SK-N-SH (cell line): Measurements from ENCODE around the gene WWP2. TPM values are rescaled to one million over a fixed set of nuclear protein-coding genes. Genes with fewer than 3 reads are reported as not detected.
"Not testable (repeated sequence)": the region's sequence is repeated elsewhere in the genome, so short reads cannot be mapped to it uniquely, and the experiment has no call there.

Experiments used
- CTCF ChIA-PET: fragments of 300-600, 350-600 bp; formaldehyde crosslinking; extraction: SDS; loops from one replicate; lab custom pipeline; 2021; lab: Yijun Ruan, JAX
- POLR2A ChIA-PET: fragments of 350-600 bp; sonication (Branson Sonifier 250); formaldehyde crosslinking; extraction: SDS; loops from one replicate; lab custom pipeline; 2020; ENCODE audit warnings: antibody characterized with exemption, inconsistent platforms; lab: Yijun Ruan, JAX
- DNase-seq: peaks from one replicate; pipeline ENCODE4 v3.0.0; 2012
- H2AFZ ChIP-seq: fragments of 200-600 bp; sonication (generic); 2 replicates; pipeline ENCODE4 v1.8.1; 2016; ENCODE audit warnings: antibody characterized with exemption, mild to moderate bottlenecking, low read depth
- H3F3A ChIP-seq: fragments of 200-600 bp; sonication (generic); replicated peaks from 2 replicates; pipeline ENCODE3; 2016; ENCODE audit warnings: antibody characterized with exemption, mild to moderate bottlenecking; ENCODE audit not compliant: insufficient read depth
- H3K27ac ChIP-seq, 2 experiments: fragments of 200-500 bp in 1 of 2; fragments of 200-600 bp in 1 of 2; sonication (Bioruptor generic) in 1 of 2; sonication (generic), shearing (Covaris generic) in 1 of 2; 2 replicates each; pipeline versions ENCODE4 v1.5.1 to v1.6.1; 2014 to 2016; ENCODE audit warnings: low read depth in 2 of 2, inconsistent platforms in 1 of 2, low read length in 1 of 2, mild to moderate bottlenecking in 1 of 2, mixed read lengths in 1 of 2
- H3K27me3 ChIP-seq: fragments of 200-600 bp; sonication (generic), shearing (Covaris generic); 2 replicates; pipeline ENCODE4 v1.6.1; 2016; ENCODE audit warnings: mixed run types; ENCODE audit not compliant: insufficient read depth
- H3K36me3 ChIP-seq, 2 experiments: fragments of 200-500 bp in 1 of 2; fragments of 200-600 bp in 1 of 2; sonication (Bioruptor generic) in 1 of 2; sonication (generic) in 1 of 2; replicated peaks in 1 of 2; 2 replicates each; pipeline versions ENCODE3 to v1.5.1; 2014 to 2016; ENCODE audit warnings: low read length in 1 of 2, mild to moderate bottlenecking in 1 of 2; ENCODE audit not compliant: insufficient read depth in 2 of 2, control insufficient read depth in 1 of 2
- H3K4me1 ChIP-seq, 2 experiments: fragments of 200-500 bp in 1 of 2; fragments of 200-600 bp in 1 of 2; sonication (Bioruptor generic) in 1 of 2; sonication (generic), shearing (Covaris generic) in 1 of 2; 2 replicates each; pipeline versions ENCODE4 v1.5.1 to v1.6.1; 2014 to 2016; ENCODE audit warnings: low read depth in 1 of 2, low read length in 1 of 2, mixed run types in 1 of 2; ENCODE audit not compliant: insufficient read depth in 2 of 2, control insufficient read depth in 1 of 2
- H3K4me2 ChIP-seq: fragments of 200-600 bp; sonication (generic), shearing (Covaris generic); 2 replicates; pipeline ENCODE4 v1.6.1; 2017; ENCODE audit warnings: mixed run types
- H3K4me3 ChIP-seq, 2 experiments: fragments of 200-500 bp in 1 of 2; fragments of 200-600 bp in 1 of 2; sonication (Bioruptor generic) in 1 of 2; sonication (generic), shearing (Covaris generic) in 1 of 2; 2 replicates each; pipeline versions ENCODE4 v1.5.1 to v1.8.1; 2014 to 2016; ENCODE audit warnings: low read depth in 2 of 2, inconsistent platforms in 1 of 2, low read length in 1 of 2, mild to moderate bottlenecking in 1 of 2, mixed read lengths in 1 of 2, moderate library complexity in 1 of 2
- H3K79me2 ChIP-seq: fragments of 200-600 bp; sonication (generic); 2 replicates; pipeline ENCODE4 v1.8.1; 2017; ENCODE audit warnings: mild to moderate bottlenecking; ENCODE audit not compliant: insufficient read depth
- H3K9ac ChIP-seq: fragments of 200-600 bp; sonication (generic); 2 replicates; pipeline ENCODE4 v1.6.1; 2017; ENCODE audit warnings: mixed run types
- H3K9me2 ChIP-seq: fragments of 200-600 bp; sonication (generic); 2 replicates; pipeline ENCODE4 v1.6.1; 2017; ENCODE audit warnings: mixed run types
- H3K9me3 ChIP-seq: fragments of 200-600 bp; sonication (generic); 2 replicates; pipeline ENCODE4 v1.6.1; 2017; ENCODE audit warnings: mixed run types, mild to moderate bottlenecking, moderate library complexity
- H4K20me1 ChIP-seq: fragments of 200-600 bp; sonication (generic); 2 replicates; pipeline ENCODE4 v1.6.1; 2017; ENCODE audit warnings: mild to moderate bottlenecking, mixed run types; ENCODE audit not compliant: insufficient read depth
- WGBS: methylation state at CpG from one replicate; pipeline ENCODE4 v1.1.6; 2017; ENCODE audit warnings: low lambda C conversion rate; 5-methylcytosine and 5-hydroxymethylcytosine counted together
- polyA plus RNA-seq, 3 experiments: library from polyadenylated mRNA; depleted of rRNA; stranded (reverse); fragments of >200 nt; gene quantifications; 2 replicates each; pipeline ENCODE4 v1.2.3, GENCODE V29; 2012
- small RNA-seq, 7 experiments: library from RNA; depleted of rRNA; stranded (forward); fragments of <200 nt; gene quantifications; one replicate each; pipeline ENCODE3, GENCODE V24; 2012

The WWP2 gene
- polyA plus RNA-seq, 1 of the 3 experiments (the other 2 are of a cell fraction): 13.3 TPM

GRCh38 chr16:69972935-69973334, 210.8 kb downstream of the WWP2 start:
- H2AFZ ChIP-seq, H3K9me3 ChIP-seq, H3K4me1 ChIP-seq, H3F3A ChIP-seq, POLR2A ChIA-PET, CTCF ChIA-PET, H3K79me2 ChIP-seq, H3K4me2 ChIP-seq, H3K9me2 ChIP-seq, DNase-seq, H3K36me3 ChIP-seq, H3K4me3 ChIP-seq, H3K27me3 ChIP-seq, H3K27ac ChIP-seq, H4K20me1 ChIP-seq, H3K9ac ChIP-seq: not testable (repeated sequence)
- WGBS: 75% methylated on average over 6 of the region's 8 CpGs

- H2AFZ ChIP-seq, H3K79me2 ChIP-seq, H3K9ac ChIP-seq, H3K4me3 ChIP-seq, POLR2A ChIA-PET, H3K9me3 ChIP-seq, H4K20me1 ChIP-seq, CTCF ChIA-PET, H3K4me2 ChIP-seq, H3K27me3 ChIP-seq, H3F3A ChIP-seq, H3K9me2 ChIP-seq, DNase-seq, H3K4me1 ChIP-seq, H3K36me3 ChIP-seq, H3K27ac ChIP-seq: not testable (repeated sequence)
- WGBS: 93% methylated on average over 1 of the region's 1 CpG
Observed at GRCh38 chr16:69985196-69985595, 223.1 kb downstream of the WWP2 start.

Small RNA genes lying within 50 kb of the gene (small RNA-seq; reads per million reads assigned to genes)
- gene AC026468.1 (0 reads per million in 7 experiments), gene MIR140 (108 to 2,527 (median 1,272) reads per million in 7 experiments), gene RF00091 (0 reads per million in 7 experiments)

Other genes with a start within 250 kb of the WWP2 start
- 7.2 and 11.0 TPM in 2 replicates for gene NFAT5, start 196.4 kb upstream of the WWP2 start, polyA plus RNA-seq (2012; rRNA removed)
- gene NQO1, start 35.8 kb upstream of the WWP2 start, polyA plus RNA-seq (2012; rRNA removed): 152 and 162 TPM in 2 replicates
- gene NOB1, start 7.4 kb upstream of the WWP2 start, polyA plus RNA-seq (2012; rRNA removed): 79.5 and 86.3 TPM in 2 replicates
- 0.15 and 0.20 TPM in 2 replicates for gene CLEC18A, start 189.0 kb downstream of the WWP2 start, polyA plus RNA-seq (2012; rRNA removed)